Measurements from ENCODE around the gene NOS1.

The NOS1 gene

DNA sequence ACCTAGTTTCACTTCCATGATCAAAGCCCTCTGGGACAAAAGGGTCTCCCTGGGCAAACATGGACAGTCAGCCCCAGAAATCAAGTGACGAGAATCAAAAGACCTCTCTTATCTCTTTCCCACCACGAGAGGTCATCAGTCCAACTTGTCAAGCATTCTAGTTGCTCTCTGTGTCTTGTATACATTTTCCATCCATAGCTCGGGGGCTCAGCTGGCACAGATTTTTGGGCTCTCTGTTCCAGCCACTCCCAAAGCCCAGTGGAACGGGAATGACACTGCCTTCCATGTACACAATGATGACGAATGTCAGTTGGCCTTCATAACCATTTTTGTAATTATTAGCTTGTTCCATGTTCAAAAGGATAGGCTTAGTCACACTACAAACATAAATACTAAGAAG lies 29.7 kb downstream of the NOS1 start:
- Histone ChIP-seq H3K36me3 (ENCODE audit: control insufficient read depth in 2 of 2, insufficient read depth in 2 of 2, low read length in 2 of 2) (no peaks in the 10 kb centered on the region), H3K9me3 (ENCODE audit: control insufficient read depth in 2 of 2, low read length in 2 of 2) (no peaks in the 10 kb centered on the region), H3K4me3 (ENCODE audit: low read length in 2 of 2) (no peak overlapping the region), H3K27me3 (ENCODE audit: control insufficient read depth in 1 of 2, insufficient read depth in 2 of 2, low read length in 2 of 2) (peaks cover 19 to 28% of the 10 kb centered on the region in 2 donors), H3K27ac (ENCODE audit: low read length) (no peak overlapping the region), H3K9ac (ENCODE audit: low read length in 2 of 2) (no peak overlapping the region), H3K4me1 (ENCODE audit: control insufficient read depth, insufficient read depth, low read length) (no peaks in the 10 kb centered on the region)

DNA sequence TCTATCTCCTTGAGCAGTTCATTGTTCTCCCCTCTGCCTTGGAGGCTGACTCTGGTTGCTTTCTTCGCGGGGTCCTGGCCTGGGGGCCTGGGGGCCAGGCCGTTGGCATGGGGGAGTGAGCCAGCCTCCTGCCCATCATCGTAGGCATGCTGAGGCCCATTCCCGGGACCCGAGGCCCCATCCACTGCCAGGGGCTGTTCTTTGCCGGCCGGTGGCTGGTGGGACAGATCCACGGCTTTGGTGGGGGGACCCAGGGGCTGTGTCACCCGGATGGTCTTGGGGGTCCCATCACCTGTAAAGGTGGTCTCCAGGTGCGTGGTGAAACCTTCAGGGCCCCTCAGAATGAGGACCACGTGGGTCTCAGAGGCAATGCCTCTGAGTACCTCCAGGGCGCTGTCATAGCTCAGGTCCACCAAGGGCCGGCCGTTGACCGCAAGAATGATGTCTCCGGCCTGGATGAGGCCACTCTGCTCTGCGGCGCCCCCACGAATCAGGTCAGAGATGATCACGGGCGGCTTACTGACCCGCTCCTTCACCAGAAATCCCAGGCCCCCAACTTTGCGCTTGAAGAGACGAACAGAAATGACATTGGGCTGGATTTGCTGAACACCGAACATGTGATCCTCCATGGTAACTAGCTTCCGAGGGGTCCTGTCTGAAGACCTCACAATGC lies 30.8 kb downstream of the NOS1 start:
- no peak overlapping the region for H3K9ac ChIP-seq (ENCODE audit: low read length in 2 of 2)
- no peak overlapping the region for H3K27ac ChIP-seq (ENCODE audit: low read length)
- H3K9me3 ChIP-seq (ENCODE audit: control insufficient read depth in 2 of 2, low read length in 2 of 2), result no peaks in the 10 kb centered on the region
- peaks cover 19 to 24% of the 10 kb centered on the region in 2 donors for H3K27me3 ChIP-seq (ENCODE audit: control insufficient read depth in 1 of 2, insufficient read depth in 2 of 2, low read length in 2 of 2)
- H3K36me3 ChIP-seq (ENCODE audit: control insufficient read depth in 2 of 2, insufficient read depth in 2 of 2, low read length in 2 of 2), result no peaks in the 10 kb centered on the region
- no peaks in the 10 kb centered on the region for H3K4me1 ChIP-seq (ENCODE audit: control insufficient read depth, insufficient read depth, low read length)
- H3K4me3 ChIP-seq (ENCODE audit: low read length in 2 of 2), result no peak overlapping the region

DNA sequence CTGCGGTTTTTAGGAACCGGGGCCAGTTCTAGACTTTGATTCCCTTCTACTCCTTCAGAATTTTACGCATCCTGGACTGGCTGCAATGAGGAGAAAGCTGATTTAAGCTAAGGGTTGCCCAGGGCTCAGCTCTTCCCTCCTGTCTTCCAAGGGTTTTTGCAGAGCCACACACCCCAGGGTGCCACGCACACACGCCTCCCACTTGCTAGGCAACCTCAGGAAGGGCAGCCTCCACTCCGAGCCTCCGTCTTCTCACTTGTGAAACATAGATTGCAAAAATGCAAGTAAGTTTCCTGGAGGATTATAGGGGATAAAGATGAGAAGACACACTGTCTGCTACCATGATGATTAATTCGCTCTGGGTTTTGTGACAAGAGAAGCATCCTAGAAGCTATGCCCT lies 31.7 kb downstream of the NOS1 start:
- Histone ChIP-seq H3K36me3 (ENCODE audit: control insufficient read depth in 2 of 2, insufficient read depth in 2 of 2, low read length in 2 of 2) (no peaks in the 10 kb centered on the region), H3K4me1 (ENCODE audit: control insufficient read depth, insufficient read depth, low read length) (no peaks in the 10 kb centered on the region), H3K9ac (ENCODE audit: low read length in 2 of 2) (no peak overlapping the region), H3K27ac (ENCODE audit: low read length) (no peak overlapping the region), H3K4me3 (ENCODE audit: low read length in 2 of 2) (no peak overlapping the region), H3K9me3 (ENCODE audit: control insufficient read depth in 2 of 2, low read length in 2 of 2) (no peaks in the 10 kb centered on the region), H3K27me3 (ENCODE audit: control insufficient read depth in 1 of 2, insufficient read depth in 2 of 2, low read length in 2 of 2) (peaks cover 15 to 21% of the 10 kb centered on the region in 2 donors)

DNA sequence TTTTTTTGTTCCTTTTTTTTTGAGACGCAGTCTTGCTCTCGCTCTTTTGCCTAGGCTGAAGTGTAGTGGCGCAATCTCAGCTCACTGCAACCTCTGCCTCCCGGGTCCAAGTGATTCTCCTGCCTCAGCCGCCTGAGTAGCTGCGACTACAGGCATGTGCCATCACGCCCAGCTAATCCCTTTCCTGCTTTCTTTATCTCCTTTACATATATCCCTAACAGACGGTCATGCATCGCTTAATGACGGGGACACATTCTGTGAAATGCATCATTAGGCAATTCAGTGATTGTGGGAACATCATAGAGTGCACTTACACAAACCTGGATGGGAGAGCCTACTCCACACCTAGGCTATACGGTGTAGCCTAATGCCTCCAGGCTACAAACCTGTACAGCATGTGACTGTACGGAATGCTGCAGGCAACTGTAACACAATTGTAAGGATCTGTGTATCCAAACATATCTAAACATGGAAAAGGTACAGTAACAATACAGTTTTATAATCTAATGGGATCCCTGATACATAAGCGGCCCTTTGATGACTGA lies 32.8 kb downstream of the NOS1 start:
- Histone ChIP-seq H3K9me3 (ENCODE audit: control insufficient read depth in 2 of 2, low read length in 2 of 2) (no peaks in the 10 kb centered on the region), H3K4me3 (ENCODE audit: low read length in 2 of 2) (no peak overlapping the region), H3K27me3 (ENCODE audit: control insufficient read depth in 1 of 2, insufficient read depth in 2 of 2, low read length in 2 of 2) (peaks cover 12% of the 10 kb centered on the region in 2 donors), H3K27ac (ENCODE audit: low read length) (no peak overlapping the region), H3K36me3 (ENCODE audit: control insufficient read depth in 2 of 2, insufficient read depth in 2 of 2, low read length in 2 of 2) (no peaks in the 10 kb centered on the region), H3K9ac (ENCODE audit: low read length in 2 of 2) (no peak overlapping the region), H3K4me1 (ENCODE audit: control insufficient read depth, insufficient read depth, low read length) (no peaks in the 10 kb centered on the region)

DNA sequence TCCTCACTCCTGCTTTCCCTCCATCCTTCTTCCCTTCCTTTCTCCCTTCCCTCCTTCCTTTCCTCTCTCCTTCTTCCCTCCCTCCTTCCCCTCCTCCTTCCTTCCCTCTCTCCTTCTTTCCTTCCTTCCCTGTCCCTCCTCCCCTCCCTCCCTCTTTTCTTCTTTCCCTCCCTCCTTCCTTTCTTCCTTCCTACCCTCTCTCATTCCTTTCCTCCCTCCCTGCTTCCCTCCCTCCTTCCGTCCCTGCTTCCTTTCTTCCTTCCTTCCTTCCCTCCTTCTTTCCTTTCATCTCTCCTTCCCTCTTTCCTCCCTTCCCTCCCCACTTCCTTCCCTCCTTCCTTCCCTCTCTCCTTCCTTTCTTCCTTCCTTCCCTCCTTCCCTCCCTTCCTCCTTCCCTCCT lies 39.0 kb downstream of the NOS1 start:
- Histone ChIP-seq H3K4me3 (ENCODE audit: low read length in 2 of 2) (no peak overlapping the region), H3K4me1 (ENCODE audit: control insufficient read depth, insufficient read depth, low read length) (no peaks in the 10 kb centered on the region), H3K9ac (ENCODE audit: low read length in 2 of 2) (no peak overlapping the region), H3K9me3 (ENCODE audit: control insufficient read depth in 2 of 2, low read length in 2 of 2) (peaks cover 0 to 5% of the 10 kb centered on the region in 2 donors), H3K27me3 (ENCODE audit: control insufficient read depth in 1 of 2, insufficient read depth in 2 of 2, low read length in 2 of 2) (peaks cover 0 to 2% of the 10 kb centered on the region in 2 donors), H3K27ac (ENCODE audit: low read length) (no peak overlapping the region), H3K36me3 (ENCODE audit: control insufficient read depth in 2 of 2, insufficient read depth in 2 of 2, low read length in 2 of 2) (no peaks in the 10 kb centered on the region)

DNA sequence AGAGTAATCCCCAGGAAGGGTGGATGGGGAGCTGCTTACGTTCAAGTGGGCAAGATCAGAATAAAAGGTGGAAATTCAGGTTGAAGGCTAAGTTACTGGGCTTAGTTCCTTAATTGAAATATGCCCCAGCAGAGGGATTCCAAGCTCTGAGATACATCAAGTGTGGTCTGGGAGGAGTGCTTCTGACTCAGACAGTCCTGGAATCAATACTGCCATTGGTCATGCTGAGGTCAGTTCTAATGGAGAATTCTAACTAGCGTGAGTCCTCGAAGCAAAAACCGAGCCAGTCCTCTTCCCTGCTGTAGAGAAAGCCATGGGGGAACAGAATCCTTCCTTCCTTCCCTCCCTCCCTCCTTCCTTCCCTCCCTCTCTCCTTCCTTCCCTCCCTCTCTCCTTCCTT lies 39.9 kb downstream of the NOS1 start:
- H3K9ac ChIP-seq (ENCODE audit: low read length in 2 of 2), result no peak overlapping the region
- peaks cover 0 to 7% of the 10 kb centered on the region in 2 donors for H3K9me3 ChIP-seq (ENCODE audit: control insufficient read depth in 2 of 2, low read length in 2 of 2)
- no peaks in the 10 kb centered on the region for H3K36me3 ChIP-seq (ENCODE audit: control insufficient read depth in 2 of 2, insufficient read depth in 2 of 2, low read length in 2 of 2)
- no peak overlapping the region for H3K27ac ChIP-seq (ENCODE audit: low read length)
- no peaks in the 10 kb centered on the region for H3K4me1 ChIP-seq (ENCODE audit: control insufficient read depth, insufficient read depth, low read length)
- peaks cover 0 to 2% of the 10 kb centered on the region in 2 donors for H3K27me3 ChIP-seq (ENCODE audit: control insufficient read depth in 1 of 2, insufficient read depth in 2 of 2, low read length in 2 of 2)
- no peak overlapping the region for H3K4me3 ChIP-seq (ENCODE audit: low read length in 2 of 2)

DNA sequence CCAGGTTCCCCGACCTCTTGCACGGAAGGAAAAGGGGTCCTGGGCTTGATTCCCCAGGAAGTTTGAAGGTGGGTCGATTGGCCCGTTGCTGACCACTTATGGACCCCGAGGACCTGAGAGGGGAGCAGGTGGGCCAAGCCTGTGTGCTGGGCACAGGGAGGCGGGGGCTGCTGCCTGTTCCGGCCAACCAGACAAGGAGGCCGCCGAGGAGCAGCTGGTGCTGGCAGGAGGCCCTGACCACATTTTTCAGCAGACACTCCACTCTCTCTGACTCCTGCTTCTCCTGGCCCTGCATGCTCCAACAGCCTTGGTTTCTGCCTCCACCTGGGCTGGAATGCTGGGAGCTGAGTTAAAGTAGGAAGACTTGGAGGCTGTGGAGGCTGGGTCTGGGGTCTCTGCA lies 42.8 kb downstream of the NOS1 start:
- Histone ChIP-seq H3K4me3 (ENCODE audit: low read length in 2 of 2) (no peak overlapping the region), H3K9me3 (ENCODE audit: control insufficient read depth in 2 of 2, low read length in 2 of 2) (peaks cover 9 to 13% of the 10 kb centered on the region in 2 donors), H3K4me1 (ENCODE audit: control insufficient read depth, insufficient read depth, low read length) (no peaks in the 10 kb centered on the region), H3K27me3 (ENCODE audit: control insufficient read depth in 1 of 2, insufficient read depth in 2 of 2, low read length in 2 of 2) (peaks cover 0 to 2% of the 10 kb centered on the region in 2 donors), H3K27ac (ENCODE audit: low read length) (no peak overlapping the region), H3K9ac (ENCODE audit: low read length in 2 of 2) (no peak overlapping the region), H3K36me3 (ENCODE audit: control insufficient read depth in 2 of 2, insufficient read depth in 2 of 2, low read length in 2 of 2) (no peaks in the 10 kb centered on the region)

DNA sequence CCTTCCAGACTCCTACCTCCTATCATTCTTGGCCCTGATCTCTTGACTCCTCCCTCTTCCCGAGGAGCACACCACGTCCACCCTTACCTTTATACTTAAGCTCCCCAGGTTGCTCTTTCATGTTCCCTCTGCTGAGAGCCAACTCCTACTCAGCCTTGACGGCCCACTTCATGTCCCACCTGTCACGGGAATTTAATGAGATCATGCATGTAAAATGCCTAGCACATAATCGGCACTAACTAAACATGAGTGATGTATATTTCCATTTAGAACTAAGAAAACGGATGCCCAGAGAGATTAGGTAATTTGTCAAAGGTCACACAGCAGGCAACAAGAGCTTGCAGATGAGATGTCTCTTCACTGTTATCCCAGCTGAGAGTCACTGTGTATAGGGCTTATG lies 45.1 kb downstream of the NOS1 start:
- H3K27me3 ChIP-seq (ENCODE audit: control insufficient read depth in 1 of 2, insufficient read depth in 2 of 2, low read length in 2 of 2), result peaks cover 0 to 2% of the 10 kb centered on the region in 2 donors
- no peak overlapping the region for H3K4me3 ChIP-seq (ENCODE audit: low read length in 2 of 2)

DNA sequence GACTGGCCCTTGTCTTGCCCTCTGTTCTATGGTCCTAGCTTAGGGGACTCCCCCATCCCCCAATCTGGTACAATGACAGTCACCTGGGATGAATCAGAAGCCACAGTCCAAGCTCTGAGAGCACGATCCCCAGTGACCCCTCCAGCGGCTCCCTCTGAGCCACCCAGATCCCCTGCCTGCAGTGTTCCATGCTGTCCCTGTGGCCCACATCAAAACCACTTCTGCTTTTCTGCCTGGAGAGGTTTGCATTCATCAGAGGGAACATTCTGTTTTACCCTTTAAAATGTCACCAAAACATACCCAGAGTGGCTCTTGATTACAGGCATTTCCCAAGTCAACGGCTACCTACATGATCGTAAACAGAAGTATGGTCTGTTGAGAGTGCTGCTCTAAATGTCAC lies 47.5 kb downstream of the NOS1 start:
- H3K9ac ChIP-seq (ENCODE audit: low read length in 2 of 2), result no peak overlapping the region
- no peak overlapping the region for H3K4me3 ChIP-seq (ENCODE audit: low read length in 2 of 2)
- H3K4me1 ChIP-seq (ENCODE audit: control insufficient read depth, insufficient read depth, low read length), result no peaks in the 10 kb centered on the region
- peaks cover 9 to 11% of the 10 kb centered on the region in 2 donors for H3K9me3 ChIP-seq (ENCODE audit: control insufficient read depth in 2 of 2, low read length in 2 of 2)
- no peak overlapping the region for H3K27ac ChIP-seq (ENCODE audit: low read length)
- no peaks in the 10 kb centered on the region for H3K36me3 ChIP-seq (ENCODE audit: control insufficient read depth in 2 of 2, insufficient read depth in 2 of 2, low read length in 2 of 2)
- H3K27me3 ChIP-seq (ENCODE audit: control insufficient read depth in 1 of 2, insufficient read depth in 2 of 2, low read length in 2 of 2), result no peaks in the 10 kb centered on the region

More for the DNA sequence above, 45.1 kb downstream of the NOS1 start:
- Histone ChIP-seq H3K27ac (ENCODE audit: low read length) (no peak overlapping the region), H3K4me1 (ENCODE audit: control insufficient read depth, insufficient read depth, low read length) (no peaks in the 10 kb centered on the region), H3K9ac (ENCODE audit: low read length in 2 of 2) (no peak overlapping the region), H3K9me3 (ENCODE audit: control insufficient read depth in 2 of 2, low read length in 2 of 2) (peaks cover 9 to 11% of the 10 kb centered on the region in 2 donors), H3K36me3 (ENCODE audit: control insufficient read depth in 2 of 2, insufficient read depth in 2 of 2, low read length in 2 of 2) (no peaks in the 10 kb centered on the region)

DNA sequence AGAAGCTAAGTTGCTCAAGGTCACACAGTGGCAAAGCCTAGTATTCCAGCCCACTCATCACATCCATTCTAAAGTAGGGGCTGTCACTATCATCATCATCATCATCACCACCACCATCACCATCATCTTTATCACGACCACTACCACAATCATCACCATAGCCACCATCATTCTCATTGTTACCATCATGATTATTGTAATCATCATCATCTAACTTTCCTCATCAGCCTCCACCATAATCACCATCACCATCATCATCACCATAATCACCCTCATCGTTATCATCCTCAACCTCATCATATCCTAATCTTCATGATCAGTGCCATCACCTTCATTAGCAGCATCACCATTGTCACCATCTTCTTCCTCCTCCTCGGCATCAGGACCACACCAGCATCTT lies 48.7 kb downstream of the NOS1 start:
- Histone ChIP-seq H3K9ac (ENCODE audit: low read length in 2 of 2) (no peak overlapping the region), H3K4me3 (ENCODE audit: low read length in 2 of 2) (no peak overlapping the region), H3K36me3 (ENCODE audit: control insufficient read depth in 2 of 2, insufficient read depth in 2 of 2, low read length in 2 of 2) (no peaks in the 10 kb centered on the region), H3K27ac (ENCODE audit: low read length) (no peak overlapping the region), H3K9me3 (ENCODE audit: control insufficient read depth in 2 of 2, low read length in 2 of 2) (peaks cover 9 to 11% of the 10 kb centered on the region in 2 donors), H3K4me1 (ENCODE audit: control insufficient read depth, insufficient read depth, low read length) (no peaks in the 10 kb centered on the region), H3K27me3 (ENCODE audit: control insufficient read depth in 1 of 2, insufficient read depth in 2 of 2, low read length in 2 of 2) (no peaks in the 10 kb centered on the region)

DNA sequence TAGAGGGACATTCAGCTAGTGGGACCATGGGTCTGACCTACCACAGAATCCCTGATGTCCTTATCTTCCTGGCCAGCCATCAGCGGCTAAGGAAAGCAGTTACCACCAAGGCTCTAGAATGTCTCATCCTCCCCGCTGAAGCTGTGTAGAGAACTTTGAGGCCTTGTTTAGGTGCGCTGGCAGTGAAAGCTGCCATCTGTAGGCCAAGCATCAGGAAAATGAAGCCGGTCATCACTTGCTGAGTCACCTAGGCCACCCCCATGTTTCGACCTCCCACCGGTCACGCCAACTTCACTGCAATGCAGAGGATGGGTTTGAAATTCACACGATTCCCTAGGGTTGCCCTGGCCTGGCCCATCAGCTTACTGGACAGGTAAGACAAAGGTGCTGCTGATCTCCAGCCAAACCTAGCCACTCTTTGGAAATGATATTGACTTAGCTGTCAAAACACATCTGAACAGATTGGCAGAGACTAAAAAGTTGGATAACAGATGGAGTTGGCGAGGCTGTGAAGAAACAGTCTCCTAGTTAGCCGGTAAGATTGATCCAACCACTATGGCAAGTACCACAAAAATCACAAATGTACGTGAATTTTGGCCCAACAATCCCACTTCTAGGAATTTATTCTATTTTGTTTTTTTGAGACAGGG lies 52.0 kb downstream of the NOS1 start:
- Histone ChIP-seq H3K4me3 (ENCODE audit: low read length in 2 of 2) (no peak overlapping the region), H3K27me3 (ENCODE audit: control insufficient read depth in 1 of 2, insufficient read depth in 2 of 2, low read length in 2 of 2) (no peaks in the 10 kb centered on the region), H3K9ac (ENCODE audit: low read length in 2 of 2) (no peak overlapping the region), H3K27ac (ENCODE audit: low read length) (no peak overlapping the region), H3K4me1 (ENCODE audit: control insufficient read depth, insufficient read depth, low read length) (no peaks in the 10 kb centered on the region), H3K9me3 (ENCODE audit: control insufficient read depth in 2 of 2, low read length in 2 of 2) (peaks cover 0 to 2% of the 10 kb centered on the region in 2 donors), H3K36me3 (ENCODE audit: control insufficient read depth in 2 of 2, insufficient read depth in 2 of 2, low read length in 2 of 2) (no peaks in the 10 kb centered on the region)
